Mononuclear cell (primary cell): ENCODE measurements around the gene HOXB13. TPM values are rescaled to one million over a fixed set of nuclear protein-coding genes. Genes with fewer than 3 reads are reported as not detected.

Experiments used
- H3K27me3 ChIP-seq: 2 replicates; pipeline ENCODE4 v1.6.0; 2011; ENCODE audit warnings: low read length, control low read depth; ENCODE audit not compliant: insufficient read depth
- H3K4me1 ChIP-seq: 2 replicates; pipeline ENCODE4 v1.5.1; 2011; ENCODE audit warnings: mild to moderate bottlenecking, low read length, control low read depth; ENCODE audit not compliant: insufficient read depth
- H3K4me3 ChIP-seq: 2 replicates; pipeline ENCODE4 v1.5.1; 2011; ENCODE audit warnings: mild to moderate bottlenecking, low read length, moderate library complexity
- H3K9me3 ChIP-seq: 2 replicates; pipeline ENCODE4 v1.5.1; 2011; ENCODE audit warnings: low read depth, mild to moderate bottlenecking, control low read depth, low read length
- total RNA-seq: library from RNA; depleted of rRNA; stranded (reverse); fragments of >200 nt; gene quantifications from one replicate; pipeline ENCODE4 v1.2.3, GENCODE V29; 2012

The HOXB13 gene
- total RNA-seq, 1 donor, result not detected

DNA sequence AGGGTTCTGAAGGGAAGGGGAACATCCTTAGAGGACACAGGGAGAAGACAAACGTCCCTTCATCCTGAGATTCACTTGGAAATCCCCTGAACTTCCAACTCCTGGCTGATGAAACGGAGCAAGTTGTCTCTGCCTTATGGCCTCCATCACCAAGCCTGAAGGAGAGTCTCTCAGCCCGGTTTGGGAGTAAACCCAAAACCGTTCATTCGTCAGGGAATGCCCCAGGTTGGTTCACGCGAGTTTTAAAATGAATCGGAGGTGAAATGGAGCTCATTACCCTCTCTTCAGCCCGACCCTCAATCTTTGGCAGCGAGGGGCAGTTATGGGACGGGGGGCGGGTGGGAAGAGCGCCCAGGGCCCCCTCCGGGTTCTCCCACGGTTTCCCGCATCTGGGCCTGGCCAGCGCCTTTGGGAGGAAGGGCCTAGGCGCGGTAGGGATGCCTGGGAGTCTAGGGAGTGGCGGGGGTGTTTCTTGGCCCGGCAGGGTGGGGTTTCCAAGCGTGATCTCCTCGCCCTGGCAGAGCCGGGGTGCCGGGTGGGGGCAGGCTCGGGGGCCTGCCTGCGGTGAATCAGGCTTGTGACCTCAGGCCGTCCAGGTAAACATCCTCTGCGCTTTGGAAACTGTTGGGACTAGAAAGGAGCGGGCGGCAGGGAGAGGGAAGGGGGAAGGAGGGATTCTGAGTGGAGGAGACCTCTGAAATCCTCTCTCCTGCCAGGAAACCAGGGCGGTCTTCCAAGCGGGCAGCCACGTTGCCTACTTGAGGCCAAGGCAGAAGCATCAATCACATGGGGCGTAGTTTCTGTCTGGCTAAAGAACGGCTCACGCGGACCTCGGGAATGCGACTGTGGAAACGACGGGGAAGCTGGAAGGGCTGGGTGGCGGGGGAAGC is 24.1 kb upstream of the HOXB13 start:
- Histone ChIP-seq H3K4me1 (peaks cover 22% of the 10 kb centered on the region), H3K4me3 (no peak overlapping the region), H3K9me3 (no peaks in the 10 kb centered on the region), H3K27me3 (peaks cover 99% of the 10 kb centered on the region)

- no peaks in the 10 kb centered on the region for H3K9me3 ChIP-seq
- no peak overlapping the region for H3K4me3 ChIP-seq
- peaks cover 22% of the 10 kb centered on the region for H3K4me1 ChIP-seq
- H3K27me3 ChIP-seq, result peaks cover 99% of the 10 kb centered on the region
Observed at GRCh38 chr17:48751733-48752398, 23.3 kb upstream of the HOXB13 start.

DNA sequence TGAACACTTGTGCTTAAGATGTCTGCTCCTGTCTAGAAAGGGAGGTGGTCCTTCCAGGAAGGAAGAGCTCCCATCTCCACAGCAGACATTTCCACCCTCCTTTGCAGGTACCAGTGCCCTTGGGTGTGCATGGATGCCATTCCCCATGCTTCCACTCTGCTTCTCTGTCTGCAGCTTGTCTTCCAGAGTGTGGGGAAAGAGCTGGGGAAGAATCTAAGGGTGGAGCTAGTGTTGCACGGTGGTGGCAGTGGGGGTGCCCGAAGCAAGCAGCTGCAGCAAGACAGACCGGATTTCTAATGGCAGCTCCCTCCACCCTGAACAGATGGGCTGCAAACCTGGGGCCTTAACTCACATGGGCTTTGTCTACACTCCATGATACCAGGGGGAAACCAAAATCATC is 22.6 kb upstream of the HOXB13 start:
- Histone ChIP-seq H3K4me1 (peaks cover 22% of the 10 kb centered on the region), H3K9me3 (no peaks in the 10 kb centered on the region), H3K4me3 (no peak overlapping the region), H3K27me3 (peaks cover 100% of the 10 kb centered on the region)

- Histone ChIP-seq H3K4me3 (no peak overlapping the region), H3K9me3 (no peaks in the 10 kb centered on the region), H3K4me1 (peaks cover 12% of the 10 kb centered on the region), H3K27me3 (peaks cover 100% of the 10 kb centered on the region)
Observed at GRCh38 chr17:48749621-48750553, 21.3 kb upstream of the HOXB13 start.

GRCh38 chr17:48748718-48749566 is 20.4 kb upstream of the HOXB13 start:
- Histone ChIP-seq H3K9me3 (no peaks in the 10 kb centered on the region), H3K4me1 (peaks cover 2% of the 10 kb centered on the region), H3K4me3 (no peak overlapping the region), H3K27me3 (peaks cover 99% of the 10 kb centered on the region)

- no peak overlapping the region for H3K4me3 ChIP-seq
- no peaks in the 10 kb centered on the region for H3K9me3 ChIP-seq
- no peaks in the 10 kb centered on the region for H3K4me1 ChIP-seq
- H3K27me3 ChIP-seq, result peaks cover 99% of the 10 kb centered on the region
Observed at GRCh38 chr17:48747445-48748363, 19.2 kb upstream of the HOXB13 start.

GRCh38 chr17:48746916-48747444 is 18.4 kb upstream of the HOXB13 start:
- Histone ChIP-seq H3K27me3 (peaks cover 99% of the 10 kb centered on the region), H3K9me3 (no peaks in the 10 kb centered on the region), H3K4me1 (no peaks in the 10 kb centered on the region), H3K4me3 (no peak overlapping the region)

GRCh38 chr17:48745381-48746275 is 17.1 kb upstream of the HOXB13 start:
- Histone ChIP-seq H3K27me3 (peaks cover 99% of the 10 kb centered on the region), H3K4me3 (no peak overlapping the region), H3K4me1 (no peaks in the 10 kb centered on the region), H3K9me3 (no peaks in the 10 kb centered on the region)

GRCh38 chr17:48740537-48740936 is 12.0 kb upstream of the HOXB13 start:
- no peaks in the 10 kb centered on the region for H3K4me1 ChIP-seq
- no peak overlapping the region for H3K4me3 ChIP-seq
- H3K9me3 ChIP-seq, result no peaks in the 10 kb centered on the region
- peaks cover 99% of the 10 kb centered on the region for H3K27me3 ChIP-seq

GRCh38 chr17:48738803-48739526 is 10.4 kb upstream of the HOXB13 start:
- Histone ChIP-seq H3K9me3 (no peaks in the 10 kb centered on the region), H3K4me1 (no peaks in the 10 kb centered on the region), H3K4me3 (no peak overlapping the region), H3K27me3 (peaks cover 100% of the 10 kb centered on the region)

- Histone ChIP-seq H3K4me1 (no peaks in the 10 kb centered on the region), H3K4me3 (no peak overlapping the region), H3K27me3 (peaks cover 100% of the 10 kb centered on the region), H3K9me3 (no peaks in the 10 kb centered on the region)
Observed at GRCh38 chr17:48738424-48738802, 9.9 kb upstream of the HOXB13 start.
